A172 (cell line): ENCODE measurements around the gene ABCA6. TPM values are rescaled to one million over a fixed set of nuclear protein-coding genes. Genes with fewer than 3 reads are reported as not detected.
"Not testable (repeated sequence)": the region's sequence is repeated elsewhere in the genome, so short reads cannot be mapped to it uniquely, and the experiment has no call there.

ENCODE experiments used
- DNase-seq: peaks from one replicate; pipeline ENCODE4 v3.0.0-alpha.2; 2015; ENCODE audit warnings: low spot score
- total RNA-seq: library from RNA; depleted of rRNA; stranded (reverse); fragments of >200 nt; shearing (Covaris generic); gene quantifications from 2 replicates; pipeline ENCODE4 v1.2.3, GENCODE V29; 2014

The ABCA6 gene
- total RNA-seq, 1 experiment from 2014 or later = not detected

DNA sequence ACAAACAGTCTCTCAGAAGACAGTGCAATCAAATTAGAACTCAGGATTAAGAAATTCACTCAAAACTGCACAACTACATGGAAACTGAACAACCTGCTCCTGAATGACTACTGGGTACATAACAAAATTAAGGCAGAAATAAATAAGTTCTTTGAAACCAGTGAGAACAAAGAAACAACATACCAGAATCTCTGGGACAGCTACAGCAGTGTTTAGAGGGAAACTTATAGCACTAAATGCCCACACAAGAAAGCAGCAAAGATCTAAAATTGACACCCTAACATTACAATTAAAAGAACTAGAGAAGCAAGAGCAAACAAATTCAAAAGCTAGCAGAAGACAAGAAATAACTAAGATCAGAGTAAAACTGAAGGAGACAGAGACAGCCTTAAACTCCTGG lies 68.3 kb downstream of the ABCA6 start:
- DNase-seq = not testable (repeated sequence)

DNA sequence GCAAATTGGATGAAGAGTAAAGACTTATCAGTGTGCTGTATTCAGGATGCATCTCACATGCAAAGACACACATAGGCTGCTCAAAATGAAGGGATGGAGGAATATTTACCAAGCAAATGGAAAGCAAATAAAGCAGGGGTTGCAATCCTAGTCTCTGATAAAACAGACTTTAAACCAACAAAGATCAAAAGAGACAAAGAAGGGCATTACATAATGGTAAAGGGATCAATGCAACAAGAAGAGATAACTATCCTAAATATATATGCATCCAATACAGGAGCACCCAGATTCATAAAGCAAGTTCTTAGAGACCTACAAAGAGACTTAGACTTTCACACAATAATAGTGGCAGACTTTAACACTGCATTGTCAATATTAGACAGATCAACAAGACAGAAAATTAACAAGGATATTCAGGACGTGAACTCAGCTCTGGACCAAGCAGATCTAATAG lies 68.9 kb downstream of the ABCA6 start:
- DNase-seq = not testable (repeated sequence)

DNA sequence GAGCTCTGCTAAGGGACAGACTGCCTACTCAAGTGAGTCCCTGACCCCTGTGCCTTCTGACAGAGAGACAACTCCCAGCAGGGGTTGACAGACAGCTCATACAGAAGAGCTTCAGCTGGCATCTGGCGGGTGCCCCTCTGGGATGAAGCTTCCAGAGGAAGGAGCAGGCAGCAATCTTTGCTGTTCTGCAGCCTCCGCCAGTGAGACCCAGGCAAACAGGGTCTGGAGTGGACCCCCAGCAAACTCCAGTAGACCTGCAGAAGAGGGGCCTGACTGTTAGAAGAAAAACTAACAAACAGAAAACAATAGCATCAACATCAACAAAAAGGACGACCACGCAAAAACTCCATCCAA lies 70.5 kb downstream of the ABCA6 start:
- not testable (repeated sequence) for DNase-seq

DNA sequence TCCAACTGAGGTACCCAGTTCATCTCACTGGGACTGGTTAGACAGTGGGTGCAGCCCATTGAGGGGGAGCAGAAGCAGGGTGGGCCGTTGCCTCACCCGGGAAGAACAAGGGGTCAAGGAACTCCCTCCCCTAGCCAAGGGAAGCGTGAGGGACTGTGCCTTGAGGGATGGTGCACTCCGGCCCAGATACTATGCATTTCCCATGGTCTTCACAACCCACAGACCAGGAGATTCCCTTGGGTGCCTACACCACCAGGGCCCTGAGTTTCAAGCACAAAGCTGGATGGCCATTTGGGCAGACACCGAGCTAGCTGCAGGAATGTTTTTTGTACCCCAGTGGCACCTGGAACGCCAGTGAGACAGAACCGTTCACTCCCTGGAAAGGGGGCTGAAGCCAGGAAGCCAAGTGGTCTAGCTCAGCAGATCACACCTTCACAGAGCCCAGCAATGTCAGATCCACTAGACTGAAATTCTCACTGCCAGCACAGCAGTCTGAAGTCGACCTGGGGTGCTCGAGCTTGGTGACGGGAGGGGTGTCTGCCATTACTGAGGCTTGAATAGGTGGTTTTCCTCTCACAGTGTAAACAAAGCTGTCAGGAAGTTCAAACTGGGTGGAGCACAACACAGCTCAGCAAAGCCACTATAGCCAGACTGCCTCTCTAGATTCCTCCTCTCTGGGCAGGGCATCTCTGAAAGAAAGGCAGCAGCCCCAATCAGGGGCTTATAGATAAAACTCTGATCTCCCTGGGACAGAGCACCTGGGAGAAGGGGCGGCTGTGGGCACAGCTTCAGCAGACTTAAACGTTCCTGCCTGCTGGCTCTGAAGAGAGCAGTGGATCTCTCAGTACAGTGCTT lies 71.1 kb downstream of the ABCA6 start:
- not testable (repeated sequence) for DNase-seq

DNA sequence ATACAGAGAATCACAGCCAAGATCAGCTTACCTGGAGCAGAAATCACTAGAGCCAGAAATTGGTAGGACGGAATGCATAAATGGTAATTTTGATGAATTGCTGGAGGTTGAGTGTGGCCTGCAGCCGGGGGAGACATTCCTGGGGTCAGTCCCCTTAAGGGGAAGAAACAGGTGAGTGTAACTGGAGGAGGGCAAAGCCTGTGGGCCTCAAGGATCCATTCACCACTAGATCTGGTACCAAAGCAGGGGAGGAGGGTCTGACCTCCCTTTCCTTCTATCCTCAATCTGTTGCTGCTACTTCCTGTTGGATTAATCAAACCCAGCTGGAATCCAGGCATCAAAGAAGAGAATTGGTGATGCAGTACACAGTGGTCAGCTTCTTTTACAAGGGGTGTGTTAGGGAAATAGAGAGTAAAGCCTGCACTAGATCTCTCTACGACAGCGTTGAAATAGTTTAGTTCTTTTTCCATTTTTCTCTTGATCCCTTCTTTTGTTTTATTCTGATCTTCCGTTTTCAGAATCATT lies 72.4 kb downstream of the ABCA6 start:
- DNase-seq = no peak

DNA sequence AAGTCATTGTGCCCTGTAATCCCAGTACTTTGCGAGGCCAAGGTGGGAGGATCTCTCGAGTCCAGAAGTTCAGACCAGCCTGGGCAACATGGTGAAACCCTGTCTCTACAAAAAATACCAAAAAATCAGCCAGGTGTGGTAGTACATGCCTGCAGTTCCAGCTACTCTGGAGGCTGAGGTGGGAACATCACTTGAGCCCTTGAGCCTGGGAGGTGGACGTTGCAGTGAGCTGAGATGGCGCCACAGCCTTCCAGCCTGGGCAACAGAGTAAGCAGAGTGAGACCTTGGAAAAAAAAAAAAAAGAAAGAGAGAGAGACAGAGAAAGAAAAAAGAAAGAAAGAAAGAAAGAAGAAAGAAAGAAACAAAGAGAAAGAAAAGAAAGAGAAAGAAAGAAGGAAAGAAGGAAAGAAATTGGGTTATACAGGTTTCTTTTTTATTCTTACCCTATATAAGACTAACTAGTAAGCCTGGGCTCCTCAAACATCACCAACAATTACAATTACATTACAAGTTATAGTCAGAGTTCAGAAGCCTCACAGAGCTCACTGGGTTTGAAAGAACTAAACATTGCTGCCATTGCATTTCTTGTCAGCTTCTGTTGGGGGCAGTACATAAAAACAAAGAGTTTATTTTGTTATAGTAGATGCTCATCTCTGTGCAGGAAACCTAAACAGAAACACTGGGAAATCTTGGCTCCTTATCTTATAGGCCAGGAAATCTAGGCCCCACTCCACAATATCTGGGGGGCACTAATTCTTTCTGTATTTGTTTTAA lies 74.2 kb downstream of the ABCA6 start:
- DNase-seq = no peak

DNA sequence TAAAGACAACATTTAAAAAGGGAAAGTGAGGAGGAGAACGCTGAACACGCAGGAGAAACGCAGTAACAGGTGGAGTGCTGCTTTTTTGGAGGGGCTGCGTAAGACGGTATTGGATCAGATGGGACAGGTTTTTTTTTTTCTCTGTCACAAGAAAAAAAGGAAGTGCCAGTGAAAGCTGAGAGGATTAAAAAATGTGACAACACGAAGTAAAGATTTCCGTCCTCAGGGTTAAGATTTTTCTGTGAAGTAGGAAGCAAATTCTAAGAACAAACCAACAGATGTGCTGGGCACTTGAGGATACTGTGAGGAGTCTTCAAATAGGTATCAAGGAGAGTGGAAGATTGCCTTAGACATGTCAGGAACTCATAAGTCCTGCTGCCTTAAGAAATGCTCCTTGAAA lies 75.2 kb downstream of the ABCA6 start:
- no peak for DNase-seq

DNA sequence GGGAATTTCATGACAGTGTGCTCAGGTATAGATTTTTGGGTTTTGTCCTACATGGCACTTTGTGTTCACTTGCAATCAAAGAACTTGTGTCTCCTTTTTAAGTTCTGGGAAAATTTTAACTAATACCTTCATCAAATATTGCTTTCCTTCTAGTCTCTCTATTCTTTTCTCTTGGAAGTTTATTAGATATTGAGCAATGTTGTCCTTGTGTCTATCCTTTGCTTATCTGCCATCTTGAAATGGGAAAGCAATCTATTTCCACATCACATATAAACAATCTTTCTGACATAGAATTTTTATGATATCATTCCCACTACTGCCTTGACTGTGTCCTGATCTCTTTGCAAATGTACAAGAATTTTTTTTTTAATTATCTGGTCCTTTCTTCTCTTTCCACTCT lies 76.6 kb downstream of the ABCA6 start:
- DNase-seq = no peak

DNA sequence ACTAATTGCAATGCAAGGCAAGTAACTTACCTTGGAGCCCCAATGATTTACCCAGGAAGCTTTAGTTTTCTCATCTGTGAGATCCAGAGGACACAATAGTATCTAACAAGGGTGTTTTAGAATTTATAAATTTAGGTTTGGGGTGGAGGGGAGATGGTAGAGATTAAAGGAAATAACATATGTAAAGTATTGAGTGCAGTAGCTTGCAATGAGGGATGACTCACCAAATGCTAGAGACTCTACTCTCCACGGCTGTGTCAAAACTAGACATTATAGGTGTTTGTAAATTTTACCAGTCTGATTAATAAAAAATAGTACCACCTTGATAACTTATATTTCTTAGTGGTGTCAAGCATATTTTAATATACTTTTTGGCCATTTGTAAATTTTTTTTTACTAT lies 77.2 kb downstream of the ABCA6 start:
- DNase-seq = no peak

DNA sequence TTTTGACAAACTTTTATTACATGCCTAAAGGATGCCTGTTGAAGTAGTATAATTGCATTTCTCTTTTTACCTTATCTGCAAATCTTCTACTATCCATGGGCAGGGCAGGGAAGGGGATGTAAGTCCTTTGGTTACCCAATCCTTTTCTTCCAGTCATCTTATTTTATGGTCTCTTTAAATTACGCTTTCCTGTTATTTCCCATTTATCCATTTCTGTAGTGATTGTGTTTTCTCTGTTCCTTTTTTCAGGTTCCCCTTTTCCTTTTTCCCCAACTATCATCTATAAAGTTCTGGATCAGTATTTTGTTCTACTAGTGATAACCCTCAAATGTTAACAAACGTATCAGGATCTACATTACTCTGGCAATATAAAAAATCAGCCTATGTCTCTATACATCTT lies 77.7 kb downstream of the ABCA6 start:
- DNase-seq = no peak

DNA sequence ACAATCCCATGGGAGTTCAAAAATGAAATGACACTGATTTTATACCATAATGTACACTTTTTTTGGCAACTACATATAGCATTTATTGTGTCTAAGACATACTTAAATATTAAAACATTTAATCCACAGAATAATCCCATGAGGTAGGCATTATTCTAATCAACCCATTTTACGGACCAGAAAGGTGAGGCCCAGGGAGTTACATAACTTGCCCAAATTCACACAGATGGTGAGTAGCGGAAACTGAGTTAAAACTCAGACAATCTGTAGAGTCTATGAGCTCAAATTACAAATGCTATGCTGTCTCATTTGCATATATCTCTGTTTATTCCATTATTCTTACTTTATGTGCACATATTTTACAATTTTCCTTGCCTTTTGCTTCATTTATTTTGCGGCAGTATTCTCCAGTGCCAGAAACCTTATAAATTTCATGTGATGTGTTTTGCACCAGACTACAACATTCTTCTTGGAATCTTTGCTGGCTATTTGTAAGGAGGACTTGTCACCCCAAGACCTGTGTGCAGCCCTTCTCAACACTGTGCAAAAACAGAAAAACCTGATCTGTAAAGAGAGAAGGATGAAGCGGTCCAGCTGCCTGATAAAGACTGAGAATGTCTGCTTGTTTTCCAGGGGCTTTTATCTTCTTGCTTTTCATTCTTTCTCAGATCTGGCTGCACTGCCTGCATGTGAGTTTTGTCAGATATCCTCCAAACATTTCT lies 78.7 kb downstream of the ABCA6 start:
- DNase-seq = no peak

DNA sequence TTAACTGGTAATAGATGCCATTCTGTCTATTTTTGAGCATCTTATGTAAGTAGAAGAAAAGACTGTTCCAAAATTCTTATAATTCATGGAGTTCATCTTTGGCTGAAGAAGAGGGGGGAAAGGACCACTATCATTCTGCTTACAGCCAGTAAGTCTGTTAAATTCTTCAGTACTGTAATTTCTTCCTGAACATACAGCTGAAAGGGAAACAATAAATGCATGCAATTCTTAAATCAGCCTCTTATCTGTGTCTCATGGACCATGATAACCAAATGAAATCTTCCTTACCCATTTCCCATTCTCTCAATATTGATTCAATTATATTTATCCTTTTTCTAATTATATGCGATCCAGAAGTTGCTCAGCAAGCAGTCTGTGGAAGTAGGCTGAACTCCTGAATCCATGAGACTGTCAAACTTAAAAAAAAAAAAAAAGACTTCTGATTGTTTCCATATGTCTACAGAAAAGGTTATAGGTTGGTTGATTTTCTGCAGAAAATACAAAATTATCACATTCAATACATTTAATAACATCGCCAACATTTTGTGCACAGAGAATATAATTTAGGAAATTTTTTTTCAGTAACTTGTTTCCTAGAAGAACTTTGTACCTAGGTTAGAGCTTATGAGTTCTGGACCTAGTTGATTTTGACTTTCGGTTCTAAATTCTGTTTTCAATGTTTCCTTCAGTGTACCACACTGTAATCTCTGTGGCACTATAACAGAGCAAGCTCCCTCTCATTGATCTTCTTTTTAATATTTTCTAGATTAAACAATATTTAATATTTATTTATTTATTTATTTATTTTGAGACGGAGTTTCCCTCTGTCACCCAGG lies 79.8 kb downstream of the ABCA6 start:
- no peak for DNase-seq

DNA sequence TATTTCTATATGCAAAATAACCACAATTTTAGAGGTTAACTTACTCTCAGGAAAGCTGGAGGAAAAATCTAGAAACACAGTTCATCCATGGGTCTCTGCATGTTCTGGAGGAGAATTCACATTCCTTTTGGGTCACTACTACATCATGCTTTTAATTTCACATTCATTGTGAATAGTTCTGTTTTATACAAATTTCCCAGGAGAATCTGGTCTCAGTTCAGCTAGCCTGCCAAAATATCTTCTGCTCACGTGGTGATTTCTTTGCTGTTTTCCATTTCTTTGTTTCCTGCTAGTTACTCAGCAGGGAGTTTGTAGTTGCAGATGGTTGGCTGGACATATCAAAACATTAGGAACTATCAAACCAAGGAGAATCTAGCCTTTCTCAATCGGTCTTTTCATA lies 80.9 kb downstream of the ABCA6 start, which contains the start of gene ABCA9:
ABCA9 (minus strand) TSS at position 106 of the 400 bp plus-strand sequence. CDS start 9,801 bp downstream, outside the sequence.
- no peak for DNase-seq

DNA sequence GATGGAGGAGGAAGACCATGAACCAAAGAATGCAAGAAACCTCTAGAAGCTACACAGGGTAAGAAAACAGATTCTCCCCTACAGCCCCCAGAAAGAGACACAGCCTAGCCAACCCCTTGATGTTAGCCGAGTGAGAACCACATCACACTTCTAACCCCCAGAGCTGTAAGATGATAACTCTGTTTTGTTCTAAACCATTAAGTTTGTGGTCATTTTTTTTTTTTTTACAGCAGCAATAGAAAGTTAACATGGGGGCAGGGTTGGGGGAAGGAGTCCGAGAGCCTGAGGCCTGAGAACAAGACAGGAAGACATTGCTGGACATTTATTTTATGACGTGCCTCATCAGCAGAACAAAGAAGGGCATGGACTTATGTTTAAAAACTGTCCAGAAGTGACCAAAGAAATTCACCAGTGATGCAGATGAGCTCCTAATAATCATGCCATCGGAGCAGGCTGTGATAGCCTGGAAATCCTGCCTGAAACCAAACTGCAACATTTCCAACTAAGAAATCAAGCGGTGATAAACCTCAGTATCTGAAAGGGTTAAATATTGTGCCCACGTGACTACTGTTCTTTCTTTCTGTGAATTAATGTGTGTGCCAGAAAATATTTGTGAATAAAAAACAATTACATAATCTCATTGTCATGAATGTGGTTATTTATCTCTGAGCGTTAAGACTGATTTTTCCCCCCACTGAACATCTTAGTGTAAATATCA lies 82.1 kb downstream of the ABCA6 start:
- DNase-seq = no peak

DNA sequence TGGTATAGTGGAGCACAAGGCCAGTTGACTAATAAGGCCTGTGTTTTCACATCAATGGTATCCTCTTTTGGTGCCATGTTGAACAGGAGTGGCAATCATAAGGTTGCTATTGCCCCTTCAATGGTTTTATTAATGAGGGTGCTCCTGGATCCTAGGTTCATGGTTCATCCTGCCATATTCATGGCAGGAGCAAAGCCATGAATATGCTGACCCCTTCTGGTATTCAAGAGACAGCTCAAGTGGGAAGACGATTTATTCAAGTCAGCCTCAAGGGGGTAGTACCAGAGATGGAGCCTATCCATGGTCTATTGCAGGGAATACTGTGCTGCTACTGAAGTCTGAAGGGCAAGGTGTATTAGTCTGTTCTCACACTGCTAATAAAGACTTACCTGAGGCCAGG lies 83.5 kb downstream of the ABCA6 start:
- no peak for DNase-seq

DNA sequence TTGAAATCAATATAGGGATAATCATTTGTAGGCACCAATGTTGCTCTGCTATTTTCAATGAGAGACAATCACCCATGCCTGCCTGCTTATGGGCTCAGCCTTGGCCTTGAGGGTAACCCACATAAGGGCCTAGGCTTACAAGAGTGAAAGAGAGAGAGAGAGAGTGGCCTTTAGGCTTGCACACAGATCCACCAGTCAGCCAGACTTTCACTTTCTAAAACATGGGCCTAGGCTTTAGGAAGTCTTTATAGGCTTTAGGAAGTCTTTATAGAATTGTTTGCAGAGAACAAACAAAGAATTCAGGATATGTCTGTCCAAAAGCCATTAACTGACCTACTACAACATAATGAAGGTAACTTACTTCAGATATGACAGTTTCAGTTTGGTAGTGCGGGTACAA lies 84.4 kb downstream of the ABCA6 start:
- DNase-seq = no peak

DNA sequence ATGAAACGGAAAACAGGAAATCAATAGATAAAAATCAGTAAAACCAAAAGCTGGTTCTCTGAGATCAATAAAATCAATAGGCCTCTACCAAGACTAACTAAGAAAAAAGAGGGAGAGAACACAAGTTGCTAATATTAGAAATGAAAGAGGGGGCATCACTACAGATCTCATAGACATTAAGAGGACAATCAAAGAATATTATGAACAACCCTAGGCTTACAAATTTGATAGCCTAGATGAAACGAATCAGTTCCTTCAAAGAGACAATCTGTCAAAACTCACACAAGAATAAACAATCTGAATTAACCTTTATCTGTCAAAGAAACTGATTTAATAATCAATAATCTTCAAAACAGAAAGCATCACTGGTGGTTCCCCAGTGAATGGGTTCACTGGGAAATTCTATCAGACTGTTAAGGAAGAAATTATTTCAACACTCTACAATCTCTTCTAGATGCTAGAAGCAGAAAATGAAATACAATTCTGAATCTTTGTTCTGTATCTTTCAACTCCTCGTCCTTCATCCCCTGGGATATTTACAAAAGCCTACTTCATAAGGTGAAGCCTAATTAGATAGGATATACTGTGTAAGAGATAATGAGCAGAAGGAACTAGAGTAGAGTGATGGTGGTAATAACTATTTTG lies 85.4 kb downstream of the ABCA6 start:
- no peak for DNase-seq

DNA sequence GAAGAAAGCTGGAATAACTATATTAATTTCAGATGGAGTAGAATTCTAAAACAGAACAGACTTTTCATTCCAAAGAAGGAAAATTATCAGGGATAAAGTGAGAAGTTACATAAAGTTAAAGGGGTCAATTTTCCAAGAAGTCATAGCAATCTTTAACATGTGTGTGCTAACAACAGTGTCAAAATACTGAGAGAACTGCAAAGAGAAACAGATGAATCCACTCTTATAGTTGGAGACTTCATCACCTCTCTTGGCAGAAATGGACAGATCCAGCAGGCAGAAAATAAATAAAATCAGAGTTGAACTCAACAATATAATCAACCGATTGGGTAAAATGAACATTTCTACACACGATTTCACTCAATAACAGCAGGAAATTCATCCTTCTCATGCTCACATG lies 86.4 kb downstream of the ABCA6 start:
- DNase-seq = no peak

DNA sequence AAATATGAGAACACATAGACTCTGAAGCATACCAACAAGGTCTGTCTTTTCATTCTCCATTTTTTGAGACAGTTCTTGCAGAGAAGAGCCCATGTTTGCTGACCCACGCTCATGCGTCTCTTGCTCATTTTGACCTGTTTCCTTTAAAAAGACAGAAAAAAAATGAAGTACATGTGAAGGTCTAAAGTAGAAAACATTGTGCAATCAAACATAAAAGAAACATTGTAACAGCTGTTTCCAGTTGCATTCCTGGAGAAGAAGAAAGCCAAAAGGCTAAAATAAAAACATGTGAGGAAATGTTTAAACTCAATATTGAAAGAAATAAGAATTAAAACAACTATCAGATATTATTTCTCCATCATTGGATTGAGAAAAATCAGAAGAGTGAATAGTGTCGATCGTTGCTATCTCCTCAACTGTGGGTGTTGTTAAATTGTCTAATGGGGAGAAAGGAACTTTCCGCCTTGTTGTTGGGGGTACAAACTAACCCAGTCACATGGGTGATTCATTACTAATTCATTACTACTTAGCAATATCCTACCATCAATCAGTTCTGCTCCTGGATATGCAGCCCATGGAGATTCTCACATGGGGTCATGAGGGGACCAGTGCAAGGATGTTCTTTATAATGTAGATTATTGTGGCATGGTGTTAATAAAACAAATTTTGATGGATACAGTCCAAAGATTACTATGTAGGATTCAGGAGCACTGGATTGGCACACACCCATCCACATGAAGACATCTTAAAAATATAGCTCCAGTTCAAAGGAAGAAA lies 90.5 kb downstream of the ABCA6 start:
- DNase-seq = no peak
